ENCODE results near the gene SAMD3. TPM values are rescaled to one million over a fixed set of nuclear protein-coding genes. Genes with fewer than 3 reads are reported as not detected.

The SAMD3 gene
- total and polyA plus RNA-seq, 4 donors, result 0.08 to 4.3 (median 1.2) TPM

DNA sequence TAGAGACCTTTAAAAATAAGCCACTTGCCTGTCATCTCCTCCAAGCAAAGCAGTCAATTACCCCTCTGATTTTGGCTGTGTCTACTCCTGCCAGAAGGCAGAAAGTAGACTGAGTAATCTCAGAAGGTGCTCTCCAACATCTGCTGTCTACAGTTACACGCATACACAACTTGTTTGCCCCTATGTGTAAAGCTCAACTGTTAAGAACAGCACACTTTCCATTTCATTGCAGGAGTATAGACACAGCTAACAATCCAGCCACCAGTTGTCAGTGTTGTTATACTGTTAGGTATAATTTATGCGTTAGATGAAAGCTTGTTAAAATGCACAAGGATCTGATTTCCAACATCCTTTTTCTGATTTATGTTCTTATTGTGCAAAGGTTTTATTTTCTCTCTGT lies 88.2 kb downstream of the SAMD3 start (continued):
- TF ChIP-seq, protein P1, sequence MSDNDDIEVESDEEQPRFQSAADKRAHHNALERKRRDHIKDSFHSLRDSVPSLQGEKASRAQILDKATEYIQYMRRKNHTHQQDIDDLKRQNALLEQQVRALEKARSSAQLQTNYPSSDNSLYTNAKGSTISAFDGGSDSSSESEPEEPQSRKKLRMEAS (IDR thresholded peaks at IDR 0.05), result no peak
- no peak for TF ChIP-seq FOXA1 (IDR thresholded peaks at IDR 0.05)
- TF ChIP-seq JUND (IDR thresholded peaks at IDR 0.05), result no peak
- TF ChIP-seq, protein P2, sequence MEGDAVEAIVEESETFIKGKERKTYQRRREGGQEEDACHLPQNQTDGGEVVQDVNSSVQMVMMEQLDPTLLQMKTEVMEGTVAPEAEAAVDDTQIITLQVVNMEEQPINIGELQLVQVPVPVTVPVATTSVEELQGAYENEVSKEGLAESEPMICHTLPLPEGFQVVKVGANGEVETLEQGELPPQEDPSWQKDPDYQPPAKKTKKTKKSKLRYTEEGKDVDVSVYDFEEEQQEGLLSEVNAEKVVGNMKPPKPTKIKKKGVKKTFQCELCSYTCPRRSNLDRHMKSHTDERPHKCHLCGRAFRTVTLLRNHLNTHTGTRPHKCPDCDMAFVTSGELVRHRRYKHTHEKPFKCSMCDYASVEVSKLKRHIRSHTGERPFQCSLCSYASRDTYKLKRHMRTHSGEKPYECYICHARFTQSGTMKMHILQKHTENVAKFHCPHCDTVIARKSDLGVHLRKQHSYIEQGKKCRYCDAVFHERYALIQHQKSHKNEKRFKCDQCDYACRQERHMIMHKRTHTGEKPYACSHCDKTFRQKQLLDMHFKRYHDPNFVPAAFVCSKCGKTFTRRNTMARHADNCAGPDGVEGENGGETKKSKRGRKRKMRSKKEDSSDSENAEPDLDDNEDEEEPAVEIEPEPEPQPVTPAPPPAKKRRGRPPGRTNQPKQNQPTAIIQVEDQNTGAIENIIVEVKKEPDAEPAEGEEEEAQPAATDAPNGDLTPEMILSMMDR (IDR thresholded peaks at IDR 0.05; ENCODE audit: low read depth, low read length, missing input control), result no peak
- TF ChIP-seq, protein P3, sequence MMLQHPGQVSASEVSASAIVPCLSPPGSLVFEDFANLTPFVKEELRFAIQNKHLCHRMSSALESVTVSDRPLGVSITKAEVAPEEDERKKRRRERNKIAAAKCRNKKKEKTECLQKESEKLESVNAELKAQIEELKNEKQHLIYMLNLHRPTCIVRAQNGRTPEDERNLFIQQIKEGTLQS (IDR thresholded peaks at IDR 0.05), result no peak

DNA sequence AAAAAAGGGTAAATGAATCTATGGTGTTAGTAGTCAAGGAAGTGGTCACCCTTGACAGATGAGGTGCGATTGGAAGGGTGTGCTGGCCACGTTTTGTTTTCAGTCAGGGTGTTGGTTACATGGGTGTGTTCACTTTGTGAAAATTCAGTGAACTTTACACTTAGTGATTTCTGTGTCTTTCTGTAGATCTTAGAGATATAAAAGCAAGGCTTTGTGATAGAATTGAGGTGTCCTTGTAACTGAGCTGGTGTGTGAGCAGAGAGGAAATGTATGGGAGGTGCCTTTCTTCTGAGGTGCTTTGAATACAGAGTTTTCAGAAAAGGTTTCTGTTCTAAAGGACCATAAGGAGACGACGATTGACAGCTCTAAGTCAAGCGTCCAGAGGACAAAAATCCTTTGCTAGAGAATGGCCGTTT lies 90.5 kb downstream of the SAMD3 start:
- Histone ChIP-seq H3K27ac (ENCODE audit: low read depth in 1 of 2, low read length in 2 of 2) (no peak overlapping the region), H3K4me1 (ENCODE audit: control insufficient read depth in 4 of 4, insufficient read depth in 4 of 4, low read length in 3 of 4) (no peaks in the 10 kb centered on the region), H3K36me3 (ENCODE audit: control insufficient read depth in 4 of 4, insufficient read depth in 3 of 4, low read depth in 1 of 4, low read length in 3 of 4) (peaks cover 0 to 14% (median 2%) of the 10 kb centered on the region in 4 donors), H3K27me3 (ENCODE audit: control insufficient read depth in 4 of 4, insufficient read depth in 4 of 4, low read length in 3 of 4) (no peaks in the 10 kb centered on the region), H3K4me3 (ENCODE audit: low read depth in 1 of 3, low read length in 3 of 3) (no peak overlapping the region), H3K9me3 (ENCODE audit: control insufficient read depth in 4 of 4, low read length in 3 of 4) (no peaks in the 10 kb centered on the region), H3K9ac (ENCODE audit: low read depth in 1 of 2, low read length in 2 of 2) (no peak overlapping the region)
- WGBS, result 77% methylated on average over 6 of the region's 6 CpGs
- no peak for DNase-seq (ENCODE audit: low spot score)
- TF ChIP-seq, protein P1 (IDR thresholded peaks at IDR 0.05), result no peak
- no peak for TF ChIP-seq JUND (IDR thresholded peaks at IDR 0.05)
- no peak for TF ChIP-seq HNF4A (conservative IDR thresholded peaks at IDR 0.05)
- no peak for TF ChIP-seq HNF4G (IDR thresholded peaks at IDR 0.05)
- TF ChIP-seq SP1 (IDR thresholded peaks at IDR 0.05), result no peak

DNA sequence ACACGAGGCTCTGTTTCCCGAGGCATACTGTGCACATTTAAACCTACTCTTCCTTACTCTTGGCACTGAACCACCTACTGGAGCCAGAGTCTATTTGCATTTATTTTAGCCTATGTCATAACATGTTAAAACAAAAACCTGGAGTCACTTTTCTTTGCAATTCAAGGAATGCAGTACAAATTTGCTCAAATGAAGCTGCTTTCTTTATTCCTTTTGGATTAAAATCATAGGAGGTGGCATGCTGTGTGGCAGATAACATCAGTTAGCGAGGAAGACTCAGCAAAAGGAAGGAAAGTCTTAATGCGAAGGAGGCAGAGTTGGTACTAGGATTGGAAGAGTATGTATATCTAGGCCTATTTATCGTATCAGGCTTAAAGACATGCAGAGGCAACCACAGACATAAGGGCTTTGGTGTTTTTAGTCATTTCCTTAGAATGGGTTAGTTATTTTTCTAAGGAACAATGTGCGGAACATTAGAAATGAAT lies 92.9 kb downstream of the SAMD3 start:
- TF ChIP-seq, protein P1 (IDR thresholded peaks at IDR 0.05), result no peak
- no peak for TF ChIP-seq RAD21 (IDR thresholded peaks at IDR 0.05)
- WGBS, result 95% methylated on average over 6 of the region's 6 CpGs
- H3K4me3 ChIP-seq (ENCODE audit: low read depth in 1 of 3, low read length in 3 of 3), result no peak overlapping the region
- no peak overlapping the region for H3K9ac ChIP-seq (ENCODE audit: low read depth in 1 of 2, low read length in 2 of 2)
- H3K36me3 ChIP-seq (ENCODE audit: control insufficient read depth in 4 of 4, insufficient read depth in 3 of 4, low read depth in 1 of 4, low read length in 3 of 4), result peaks cover 0 to 6% (median 0%) of the 10 kb centered on the region in 4 donors
- no peaks in the 10 kb centered on the region for H3K27me3 ChIP-seq (ENCODE audit: control insufficient read depth in 4 of 4, insufficient read depth in 4 of 4, low read length in 3 of 4)
- no peak overlapping the region for H3K27ac ChIP-seq (ENCODE audit: low read depth in 1 of 2, low read length in 2 of 2)
- no peaks in the 10 kb centered on the region for H3K4me1 ChIP-seq (ENCODE audit: control insufficient read depth in 4 of 4, insufficient read depth in 4 of 4, low read length in 3 of 4)
- no peak for DNase-seq (ENCODE audit: low spot score)
- no peaks in the 10 kb centered on the region for H3K9me3 ChIP-seq (ENCODE audit: control insufficient read depth in 4 of 4, low read length in 3 of 4)

DNA sequence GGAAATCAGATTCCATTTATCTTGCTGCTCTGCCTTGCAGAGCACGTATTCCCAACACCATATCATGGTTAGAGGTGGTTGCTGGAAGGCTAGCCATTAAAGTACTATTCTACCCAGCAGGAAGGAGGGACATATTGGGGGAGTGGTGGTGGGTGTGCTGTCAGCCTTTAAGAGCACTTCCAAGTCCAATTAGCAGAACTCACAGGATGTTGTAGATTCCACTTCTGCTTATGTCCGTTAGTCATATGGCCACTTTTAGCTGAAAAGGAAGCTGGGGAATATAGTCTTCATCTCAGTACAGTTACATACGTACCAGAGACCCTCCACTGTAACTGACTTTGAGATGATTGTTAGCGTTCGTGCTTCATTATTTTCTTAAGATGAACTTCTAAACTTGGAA lies 94.4 kb downstream of the SAMD3 start:
- H3K4me3 ChIP-seq (ENCODE audit: low read depth in 1 of 3, low read length in 3 of 3), result no peak overlapping the region
- H3K9me3 ChIP-seq (ENCODE audit: control insufficient read depth in 4 of 4, low read length in 3 of 4), result no peaks in the 10 kb centered on the region
- H3K4me1 ChIP-seq (ENCODE audit: control insufficient read depth in 4 of 4, insufficient read depth in 4 of 4, low read length in 3 of 4), result no peaks in the 10 kb centered on the region
- peaks cover 0 to 2% (median 0%) of the 10 kb centered on the region in 4 donors for H3K36me3 ChIP-seq (ENCODE audit: control insufficient read depth in 4 of 4, insufficient read depth in 3 of 4, low read depth in 1 of 4, low read length in 3 of 4)
- 96% methylated on average over 5 of the region's 5 CpGs for WGBS
- H3K27me3 ChIP-seq (ENCODE audit: control insufficient read depth in 4 of 4, insufficient read depth in 4 of 4, low read length in 3 of 4), result no peaks in the 10 kb centered on the region
- no peak for DNase-seq (ENCODE audit: low spot score)
- H3K27ac ChIP-seq (ENCODE audit: low read depth in 1 of 2, low read length in 2 of 2), result no peak overlapping the region
- H3K9ac ChIP-seq (ENCODE audit: low read depth in 1 of 2, low read length in 2 of 2), result no peak overlapping the region
- TF ChIP-seq GABPA (IDR thresholded peaks at IDR 0.05 in 1 of 2, conservative IDR thresholded peaks at IDR 0.05 in 1 of 2), result no peak
- TF ChIP-seq, protein P4, sequence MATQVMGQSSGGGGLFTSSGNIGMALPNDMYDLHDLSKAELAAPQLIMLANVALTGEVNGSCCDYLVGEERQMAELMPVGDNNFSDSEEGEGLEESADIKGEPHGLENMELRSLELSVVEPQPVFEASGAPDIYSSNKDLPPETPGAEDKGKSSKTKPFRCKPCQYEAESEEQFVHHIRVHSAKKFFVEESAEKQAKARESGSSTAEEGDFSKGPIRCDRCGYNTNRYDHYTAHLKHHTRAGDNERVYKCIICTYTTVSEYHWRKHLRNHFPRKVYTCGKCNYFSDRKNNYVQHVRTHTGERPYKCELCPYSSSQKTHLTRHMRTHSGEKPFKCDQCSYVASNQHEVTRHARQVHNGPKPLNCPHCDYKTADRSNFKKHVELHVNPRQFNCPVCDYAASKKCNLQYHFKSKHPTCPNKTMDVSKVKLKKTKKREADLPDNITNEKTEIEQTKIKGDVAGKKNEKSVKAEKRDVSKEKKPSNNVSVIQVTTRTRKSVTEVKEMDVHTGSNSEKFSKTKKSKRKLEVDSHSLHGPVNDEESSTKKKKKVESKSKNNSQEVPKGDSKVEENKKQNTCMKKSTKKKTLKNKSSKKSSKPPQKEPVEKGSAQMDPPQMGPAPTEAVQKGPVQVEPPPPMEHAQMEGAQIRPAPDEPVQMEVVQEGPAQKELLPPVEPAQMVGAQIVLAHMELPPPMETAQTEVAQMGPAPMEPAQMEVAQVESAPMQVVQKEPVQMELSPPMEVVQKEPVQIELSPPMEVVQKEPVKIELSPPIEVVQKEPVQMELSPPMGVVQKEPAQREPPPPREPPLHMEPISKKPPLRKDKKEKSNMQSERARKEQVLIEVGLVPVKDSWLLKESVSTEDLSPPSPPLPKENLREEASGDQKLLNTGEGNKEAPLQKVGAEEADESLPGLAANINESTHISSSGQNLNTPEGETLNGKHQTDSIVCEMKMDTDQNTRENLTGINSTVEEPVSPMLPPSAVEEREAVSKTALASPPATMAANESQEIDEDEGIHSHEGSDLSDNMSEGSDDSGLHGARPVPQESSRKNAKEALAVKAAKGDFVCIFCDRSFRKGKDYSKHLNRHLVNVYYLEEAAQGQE (IDR thresholded peaks at IDR 0.05), result no peak
- TF ChIP-seq, protein P3 (IDR thresholded peaks at IDR 0.05), result no peak
- no peak for TF ChIP-seq TAF1 (conservative IDR thresholded peaks at IDR 0.05)
- no peak for TF ChIP-seq HNF4A (conservative IDR thresholded peaks at IDR 0.05)
- TF ChIP-seq RAD21 (IDR thresholded peaks at IDR 0.05), result no peak
- TF ChIP-seq RXRA (IDR thresholded peaks at IDR 0.05), result no peak
- TF ChIP-seq, protein P5, sequence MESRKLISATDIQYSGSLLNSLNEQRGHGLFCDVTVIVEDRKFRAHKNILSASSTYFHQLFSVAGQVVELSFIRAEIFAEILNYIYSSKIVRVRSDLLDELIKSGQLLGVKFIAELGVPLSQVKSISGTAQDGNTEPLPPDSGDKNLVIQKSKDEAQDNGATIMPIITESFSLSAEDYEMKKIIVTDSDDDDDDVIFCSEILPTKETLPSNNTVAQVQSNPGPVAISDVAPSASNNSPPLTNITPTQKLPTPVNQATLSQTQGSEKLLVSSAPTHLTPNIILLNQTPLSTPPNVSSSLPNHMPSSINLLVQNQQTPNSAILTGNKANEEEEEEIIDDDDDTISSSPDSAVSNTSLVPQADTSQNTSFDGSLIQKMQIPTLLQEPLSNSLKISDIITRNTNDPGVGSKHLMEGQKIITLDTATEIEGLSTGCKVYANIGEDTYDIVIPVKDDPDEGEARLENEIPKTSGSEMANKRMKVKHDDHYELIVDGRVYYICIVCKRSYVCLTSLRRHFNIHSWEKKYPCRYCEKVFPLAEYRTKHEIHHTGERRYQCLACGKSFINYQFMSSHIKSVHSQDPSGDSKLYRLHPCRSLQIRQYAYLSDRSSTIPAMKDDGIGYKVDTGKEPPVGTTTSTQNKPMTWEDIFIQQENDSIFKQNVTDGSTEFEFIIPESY (IDR thresholded peaks at IDR 0.05), result no peak
- no peak for TF ChIP-seq YY1 (IDR thresholded peaks at IDR 0.05)
- no peak for TF ChIP-seq JUND (IDR thresholded peaks at IDR 0.05)
- no peak for TF ChIP-seq HNF4G (IDR thresholded peaks at IDR 0.05)
- TF ChIP-seq FOXA1 (IDR thresholded peaks at IDR 0.05), result no peak
- no peak for TF ChIP-seq EGR1 (IDR thresholded peaks at IDR 0.05; ENCODE audit: low read depth in 2 of 2)
